Hematopoietic multipotent progenitor cell treated with erythropoietin and hydrocortisone succinate and interleukin-3 and kit ligand, for 4 days (in vitro differentiated cells): Measurements from ENCODE around the gene ELAVL2.

Source experiments
- DNase-seq: peaks from one replicate; pipeline ENCODE4 v3.0.0-alpha.2; 2015

Gene ELAVL2

DNA sequence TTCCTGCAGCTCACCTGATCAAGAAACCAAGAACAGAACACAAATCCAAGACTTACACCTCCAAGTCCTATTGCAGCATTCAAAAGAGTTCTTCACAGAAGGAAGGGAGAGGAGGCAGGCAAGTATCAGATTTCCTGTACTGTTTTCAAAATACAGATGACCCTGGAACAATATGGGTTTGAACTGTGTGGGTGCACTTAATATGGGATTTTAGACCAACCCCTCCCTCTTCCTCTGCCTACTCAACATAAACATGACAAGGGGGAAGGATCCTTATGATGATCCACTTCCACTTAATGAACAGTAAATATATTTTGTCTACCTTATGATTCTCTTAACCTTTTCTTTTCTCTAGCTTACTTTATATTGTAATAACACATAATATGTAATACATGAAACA, 104.6 kb downstream of the ELAVL2 start:
- DNase-seq: no peak

DNA sequence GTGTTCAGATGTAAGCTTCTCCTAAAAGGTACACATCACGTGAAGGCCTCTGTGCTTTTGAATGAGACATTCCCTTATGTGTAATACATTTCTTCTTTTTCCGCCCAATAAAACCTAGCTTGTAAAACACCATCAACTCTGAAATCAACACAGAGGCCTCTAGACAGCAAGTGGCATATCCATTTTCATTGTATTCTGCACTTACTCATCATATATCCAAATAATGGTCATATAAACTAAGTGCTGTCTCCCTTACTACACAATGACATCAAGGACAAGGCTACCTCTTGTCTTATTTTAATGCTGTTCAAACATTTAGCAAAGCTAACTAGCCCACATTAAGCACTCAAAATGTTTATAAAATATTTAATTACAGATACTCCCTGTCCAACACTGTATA, 108.5 kb downstream of the ELAVL2 start:
- no peak for DNase-seq

DNA sequence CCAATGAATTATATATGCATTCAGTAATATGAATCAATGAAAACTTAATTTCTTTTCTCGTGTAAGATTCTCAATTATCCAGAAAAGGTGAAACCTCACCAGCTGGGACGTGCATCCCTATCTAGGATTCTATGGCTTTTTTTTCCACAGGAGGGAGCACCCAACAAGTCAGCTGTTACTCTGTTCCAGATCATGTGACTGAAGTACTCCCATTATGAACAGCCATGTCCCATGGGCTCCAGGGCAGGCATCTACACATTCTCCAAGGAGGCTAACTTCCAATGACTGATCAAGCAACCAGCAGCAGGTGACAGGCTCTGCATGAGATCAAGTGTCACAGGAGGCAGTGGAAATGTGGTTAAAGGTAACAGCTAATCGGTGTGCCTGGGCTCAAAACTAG, 118.8 kb downstream of the ELAVL2 start:
- DNase-seq: no peak

DNA sequence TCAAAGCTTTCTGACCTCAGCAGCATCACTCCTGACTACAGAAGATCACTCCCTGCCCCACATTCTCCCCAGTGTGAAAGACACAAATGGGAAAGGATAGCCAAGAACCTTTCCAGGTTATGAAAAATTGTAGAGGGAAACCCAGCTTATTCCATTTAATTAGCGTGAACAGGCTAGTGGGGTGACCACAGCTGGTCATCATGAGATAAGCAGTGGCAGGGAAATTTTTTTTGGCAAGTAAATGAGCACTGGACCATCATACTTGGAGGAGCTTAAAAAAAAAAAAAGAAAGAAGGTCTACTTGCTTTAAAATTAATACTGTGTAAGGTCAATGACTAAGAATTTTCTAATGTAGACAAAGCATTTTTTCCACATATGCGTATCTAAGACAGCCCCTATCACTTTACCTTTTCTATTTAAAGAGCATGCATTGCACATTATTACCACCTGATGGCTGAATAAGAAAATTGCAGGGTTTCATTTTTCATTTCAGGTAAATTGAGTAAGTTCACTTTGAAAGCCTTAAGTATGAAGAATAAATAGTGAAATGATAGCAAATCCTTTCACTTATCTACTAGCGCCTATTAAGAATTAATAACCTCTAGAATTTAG, 123.6 kb downstream of the ELAVL2 start:
- DNase-seq: peak; percentile 0

DNA sequence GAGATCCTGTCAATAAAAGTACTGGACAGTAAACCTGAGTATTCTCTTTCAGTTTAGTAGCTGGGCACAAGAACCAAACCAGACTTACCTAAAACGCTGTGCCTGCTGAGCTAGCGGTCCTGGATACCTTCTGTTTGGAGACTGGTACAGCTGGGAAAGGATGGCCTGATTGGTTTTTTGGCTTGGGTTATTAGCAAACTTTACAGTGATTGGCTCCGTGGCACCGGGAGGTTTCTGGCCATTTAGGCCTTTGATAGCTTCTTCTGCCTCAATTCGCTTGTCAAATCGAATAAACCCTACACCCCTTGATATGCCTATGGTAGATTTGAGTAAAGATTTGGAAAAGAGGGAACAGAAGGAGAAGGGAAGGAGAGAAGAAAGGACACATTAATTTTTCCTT, 124.7 kb downstream of the ELAVL2 start:
- DNase-seq: no peak

DNA sequence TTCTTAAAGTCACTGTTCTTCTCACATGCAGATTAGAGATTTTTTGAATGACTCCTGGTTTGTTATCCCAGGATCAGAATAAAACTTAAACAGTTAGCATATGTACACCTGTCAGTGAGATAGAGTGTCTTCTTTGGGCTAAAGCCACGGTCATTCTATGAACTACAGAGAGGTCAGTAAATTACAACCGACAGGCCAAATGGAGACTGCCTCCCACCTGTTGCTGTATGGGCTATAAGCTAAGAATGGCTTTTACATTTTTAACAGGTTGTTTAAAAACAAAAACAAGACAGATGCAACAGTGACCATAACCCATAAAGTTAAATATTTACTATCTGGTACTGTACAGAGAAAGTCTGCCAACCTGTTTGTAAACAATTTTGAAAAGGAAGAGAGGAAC, 125.7 kb downstream of the ELAVL2 start:
- no peak for DNase-seq

DNA sequence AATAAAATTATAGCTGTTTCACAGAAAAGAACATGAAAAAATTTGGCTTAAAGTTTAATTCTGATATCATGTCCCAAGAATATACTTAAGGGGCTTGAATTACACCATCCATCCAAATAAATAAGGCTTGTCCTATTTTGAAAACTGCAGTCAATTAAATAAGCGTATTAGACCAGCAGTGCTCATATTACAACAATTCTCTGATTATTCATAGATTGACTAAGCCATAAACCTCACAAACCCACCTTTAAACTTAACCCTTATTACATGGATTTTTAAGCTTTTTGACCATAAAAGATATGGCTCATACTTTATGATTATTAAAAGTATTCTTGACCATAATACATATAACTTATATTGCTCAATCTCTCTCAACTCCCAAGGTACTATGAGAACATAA, 127.9 kb downstream of the ELAVL2 start:
- DNase-seq: no peak

DNA sequence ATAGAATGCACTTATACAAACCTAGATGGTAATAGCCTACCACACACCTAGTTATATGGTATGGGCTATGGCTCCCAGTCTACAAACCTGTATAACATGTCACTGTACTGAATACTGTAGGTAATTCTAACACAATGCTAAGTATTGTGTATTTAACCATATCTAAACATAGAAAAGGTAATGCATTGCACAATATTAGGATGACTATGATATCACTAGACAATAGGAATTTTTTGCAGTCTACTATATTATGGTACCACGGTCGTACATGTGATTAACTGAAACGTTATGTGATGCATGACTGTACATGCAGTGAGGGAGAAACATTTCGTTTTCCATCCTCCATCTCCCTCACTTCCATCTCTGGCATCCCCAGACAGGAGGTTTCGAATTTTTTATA, 130.5 kb downstream of the ELAVL2 start:
- no peak for DNase-seq

DNA sequence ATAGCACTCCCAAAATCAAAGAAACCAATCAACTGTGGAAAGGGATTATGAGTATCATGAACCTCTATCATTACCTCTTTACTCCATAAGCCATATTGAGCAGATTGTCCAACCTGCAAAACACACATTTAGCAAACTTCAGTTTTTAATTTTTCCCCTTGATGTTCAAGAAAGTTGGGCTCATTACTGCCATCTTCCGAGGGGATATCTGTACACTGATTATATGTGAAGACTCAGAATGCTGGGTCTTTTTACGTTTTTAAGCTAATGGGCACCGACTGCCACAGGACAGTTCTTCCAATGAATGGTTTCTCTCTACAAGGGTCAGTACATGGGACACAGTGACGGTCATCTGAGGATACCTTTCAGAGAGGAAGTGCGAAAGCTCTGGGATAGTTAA, 132.7 kb downstream of the ELAVL2 start:
- DNase-seq: no peak

DNA sequence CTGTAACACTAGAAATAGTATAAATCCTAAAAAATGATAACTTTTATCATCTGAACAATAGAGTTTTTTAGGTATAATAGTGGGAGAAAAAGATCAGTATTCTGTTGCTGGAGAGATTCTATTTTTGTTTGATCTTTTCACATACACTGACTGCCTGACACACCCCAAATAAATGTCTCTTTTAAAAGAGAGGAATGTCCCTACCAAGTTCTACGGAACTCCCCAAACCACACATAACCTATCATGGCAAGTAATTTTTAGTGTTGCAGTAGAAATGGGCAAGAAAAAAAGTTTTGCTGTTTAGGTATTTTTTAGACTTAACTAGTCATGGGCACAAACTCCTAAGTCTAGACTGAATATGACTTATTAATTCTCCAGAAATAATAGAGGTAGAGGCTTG, 139.1 kb downstream of the ELAVL2 start:
- DNase-seq: no peak

DNA sequence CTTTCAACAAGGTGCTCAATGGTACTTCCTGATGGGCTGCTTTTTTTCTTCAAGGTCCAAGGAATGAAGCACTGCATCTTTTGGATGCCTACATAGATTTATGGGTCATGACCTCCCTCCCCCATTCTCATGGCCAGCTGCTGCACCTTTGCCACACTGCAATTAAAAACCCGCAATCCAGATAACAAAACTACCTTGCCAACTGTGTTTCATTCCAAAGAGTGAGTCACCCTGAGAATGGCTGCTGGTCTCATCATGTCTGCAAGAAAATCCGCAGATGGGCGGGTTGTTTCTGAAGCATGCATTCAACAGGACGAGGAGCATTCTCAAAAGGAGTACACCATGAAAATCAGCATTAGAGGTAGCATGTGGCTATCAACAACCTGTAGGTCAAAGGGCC, 139.8 kb downstream of the ELAVL2 start:
- DNase-seq: no peak

DNA sequence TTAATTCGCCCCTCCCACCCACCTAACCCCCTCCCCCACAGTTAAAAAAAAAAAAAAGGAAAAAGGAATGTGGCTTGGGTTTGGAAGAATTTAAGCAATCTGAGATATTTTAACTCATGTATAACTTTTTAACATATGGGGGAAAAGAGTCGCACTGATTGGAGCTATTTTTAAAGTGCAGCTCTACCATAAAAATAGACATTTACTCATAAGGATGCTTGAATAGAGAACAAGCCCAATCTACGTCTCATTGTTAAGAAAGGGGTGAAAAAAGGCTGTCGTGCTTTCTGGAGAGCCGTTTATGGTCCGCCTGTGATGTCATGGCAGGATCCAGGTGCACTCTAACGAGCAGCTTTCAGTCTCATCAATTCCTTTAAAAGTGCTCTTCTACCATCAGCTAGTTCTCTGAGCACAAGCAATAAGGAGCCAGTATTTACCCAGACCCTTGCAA, 142.4 kb downstream of the ELAVL2 start:
- DNase-seq: no peak

DNA sequence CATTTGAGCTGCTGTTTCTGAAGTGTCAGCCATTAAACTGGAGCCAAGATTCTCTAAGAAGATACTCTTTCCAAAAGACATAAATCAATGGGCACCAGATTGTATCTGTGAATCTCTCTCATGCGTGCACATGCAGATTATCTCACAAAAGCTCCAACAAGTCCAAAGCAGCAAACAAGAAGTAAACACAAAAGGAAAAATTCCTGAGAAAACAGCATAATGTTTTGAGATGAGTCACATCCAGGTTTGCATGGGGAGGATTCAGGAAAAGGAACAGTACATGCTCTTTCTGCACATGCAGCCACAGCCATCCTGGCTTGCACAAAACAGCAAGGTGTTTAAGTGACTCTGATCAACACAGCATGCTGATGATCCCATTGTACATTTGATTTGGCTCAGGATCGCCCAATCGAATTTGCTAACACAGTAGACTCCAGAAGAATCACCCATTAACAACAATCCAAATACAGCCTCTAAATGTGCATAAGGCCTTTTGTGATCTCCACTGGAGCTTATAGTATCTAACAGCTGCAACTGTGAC, 143.1 kb downstream of the ELAVL2 start:
- DNase-seq: no peak

DNA sequence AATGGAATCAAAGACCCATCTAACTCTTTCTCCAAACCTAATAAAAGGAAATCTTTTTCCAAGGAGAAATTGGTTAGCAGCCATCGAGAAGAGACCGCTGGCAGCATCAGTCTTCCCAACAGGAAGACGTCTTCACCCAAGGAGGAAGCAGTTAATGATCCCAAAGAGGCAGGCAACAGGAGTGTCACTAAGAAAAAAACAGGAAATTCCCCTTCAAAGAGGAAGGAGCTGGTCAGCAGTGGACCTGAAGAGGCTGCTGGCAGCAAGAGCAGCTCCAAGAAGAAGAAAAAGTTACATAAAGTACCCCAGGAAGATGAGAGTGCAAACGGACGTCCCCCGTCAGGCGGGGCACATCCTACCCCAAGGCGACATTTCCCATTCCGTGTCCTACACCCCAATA, 143.7 kb downstream of the ELAVL2 start:
- DNase-seq: no peak

DNA sequence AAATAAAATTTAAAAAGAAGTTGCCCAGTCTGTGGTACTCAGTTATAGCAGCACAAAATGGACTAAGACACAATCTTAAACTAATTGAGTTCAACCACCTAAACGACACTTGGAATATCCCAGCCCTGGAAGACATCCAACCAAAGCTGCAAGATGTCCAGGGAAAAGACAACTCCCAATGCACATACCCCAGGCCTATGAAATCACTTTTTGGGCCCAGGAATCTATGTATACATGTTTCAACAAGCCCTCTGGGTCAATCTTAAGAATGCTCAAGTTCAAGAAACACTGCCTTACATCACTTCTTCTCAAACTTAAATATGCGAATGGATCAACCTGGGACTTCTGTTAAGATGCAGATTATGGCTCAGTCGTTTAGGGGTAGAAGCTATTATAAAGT, 148.6 kb downstream of the ELAVL2 start:
- DNase-seq: no peak

DNA sequence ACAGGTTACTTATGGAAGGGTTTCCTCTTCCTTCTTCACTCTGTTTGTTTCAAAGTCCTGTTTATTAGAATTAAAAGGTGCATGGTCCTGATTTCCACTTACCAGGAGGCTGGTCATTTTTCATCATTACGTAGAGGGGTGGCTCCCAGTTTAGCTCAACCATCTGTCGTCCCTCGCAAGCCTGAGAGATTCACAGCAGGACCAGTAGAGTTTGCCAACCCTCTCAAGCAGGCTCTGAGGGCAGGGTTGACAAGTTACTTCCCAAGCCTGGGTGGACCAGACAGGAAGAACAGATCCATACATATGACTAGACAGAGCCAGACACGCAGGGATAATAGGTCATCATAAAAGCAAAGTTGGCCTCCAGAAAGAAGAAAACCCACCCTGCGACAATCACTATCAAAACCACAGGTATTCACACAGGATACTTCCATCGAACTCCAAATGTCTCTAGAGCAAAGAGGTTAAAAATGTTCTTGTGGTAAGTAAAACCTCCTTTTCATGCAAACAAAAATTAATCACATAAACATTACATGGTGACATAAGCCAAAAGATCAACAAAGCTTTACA, 151.9 kb downstream of the ELAVL2 start:
- no peak for DNase-seq

DNA sequence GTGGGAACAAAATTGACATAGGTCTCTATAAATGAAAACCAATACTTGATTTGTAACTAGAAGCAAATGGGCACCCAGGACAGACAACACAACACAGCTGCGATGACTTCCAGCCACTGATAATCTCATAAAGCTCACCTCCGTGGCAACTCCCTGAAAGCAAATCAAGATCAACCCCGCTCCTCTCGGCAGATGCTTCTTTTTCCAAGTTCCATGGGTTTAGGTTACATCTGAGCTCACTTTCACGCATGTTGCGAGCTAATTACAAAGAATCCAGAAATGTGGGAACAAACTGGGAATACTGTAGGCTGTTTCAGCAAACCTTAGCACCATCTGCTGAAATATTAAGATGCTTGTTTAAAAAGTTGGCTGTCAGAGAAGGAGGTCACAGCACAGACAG, 153.9 kb downstream of the ELAVL2 start:
- DNase-seq: no peak

DNA sequence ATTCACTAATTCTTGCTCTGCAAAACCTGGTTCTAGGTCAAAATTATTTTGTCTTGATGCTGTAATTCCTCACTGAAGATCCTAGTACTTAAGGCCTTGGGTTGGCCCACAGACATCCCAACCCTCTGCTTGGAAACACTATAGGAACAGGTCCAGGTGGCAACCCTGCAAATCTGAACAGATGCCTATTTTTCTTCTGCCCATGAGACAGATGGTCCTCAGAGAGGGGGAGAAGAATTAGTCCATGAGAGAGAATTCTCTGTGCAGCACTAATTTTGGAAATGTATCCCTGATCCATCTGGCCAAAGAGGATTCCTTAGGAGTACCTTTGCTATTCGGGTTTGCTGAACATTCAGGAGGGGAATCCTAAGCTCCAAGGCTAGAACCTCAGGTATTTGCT, 156.3 kb downstream of the ELAVL2 start:
- DNase-seq: no peak

DNA sequence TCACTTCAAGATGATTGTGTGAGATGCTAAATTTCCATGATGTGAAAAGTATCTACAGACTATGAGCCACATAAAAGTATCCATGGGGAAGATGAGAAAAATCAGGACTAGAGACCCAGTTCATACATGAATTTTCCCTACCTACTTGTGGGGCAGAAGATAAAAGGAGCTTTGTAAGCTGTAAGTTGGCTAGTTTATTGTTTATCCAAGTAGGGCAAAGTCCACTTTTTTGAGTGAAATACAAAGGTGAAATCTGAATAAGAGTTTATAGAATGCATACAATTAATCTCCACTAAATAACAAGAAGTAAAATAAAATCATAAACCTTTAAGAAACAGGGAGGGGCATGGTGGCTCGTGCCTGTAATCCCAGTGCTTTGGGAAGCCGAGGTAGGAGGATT, 160.4 kb downstream of the ELAVL2 start:
- no peak for DNase-seq

DNA sequence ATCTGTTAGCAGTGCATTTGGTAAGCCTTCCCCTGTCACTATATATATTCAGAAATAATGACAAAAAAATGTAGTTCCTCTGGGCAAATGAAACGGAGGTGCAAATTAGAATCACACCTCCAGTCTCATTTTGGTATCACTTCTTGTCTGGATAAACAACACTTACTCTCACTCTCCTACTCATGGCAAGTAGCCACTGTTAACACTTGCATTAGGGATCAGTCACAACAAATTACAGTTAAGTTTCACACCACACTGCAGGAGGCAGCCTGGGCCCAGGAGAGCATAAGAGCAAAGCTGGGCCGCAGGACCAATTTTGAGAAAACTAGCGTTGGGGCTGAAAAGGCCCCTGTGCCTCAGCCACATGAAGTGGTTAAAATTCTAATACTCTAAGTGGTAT, 161.0 kb downstream of the ELAVL2 start:
- no peak for DNase-seq

DNA sequence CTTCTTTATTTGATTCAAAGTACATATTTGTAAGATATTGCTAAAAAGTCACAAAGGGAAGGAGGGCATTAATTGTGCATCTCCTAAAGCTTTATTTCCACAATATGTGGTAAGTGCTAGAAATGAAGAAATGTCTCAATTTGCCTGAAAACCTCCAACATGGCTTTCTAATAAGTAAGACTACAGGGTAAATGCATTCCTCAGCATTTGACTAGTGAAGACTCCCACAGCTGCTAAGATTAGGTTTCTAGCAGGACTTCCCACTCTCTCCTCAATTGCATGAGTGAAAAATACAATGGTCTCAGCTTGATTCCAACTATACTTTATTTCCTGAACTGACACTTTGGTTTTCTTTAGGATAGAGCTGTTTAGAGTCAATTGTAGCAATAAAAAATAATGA, 162.1 kb downstream of the ELAVL2 start:
- DNase-seq: no peak

DNA sequence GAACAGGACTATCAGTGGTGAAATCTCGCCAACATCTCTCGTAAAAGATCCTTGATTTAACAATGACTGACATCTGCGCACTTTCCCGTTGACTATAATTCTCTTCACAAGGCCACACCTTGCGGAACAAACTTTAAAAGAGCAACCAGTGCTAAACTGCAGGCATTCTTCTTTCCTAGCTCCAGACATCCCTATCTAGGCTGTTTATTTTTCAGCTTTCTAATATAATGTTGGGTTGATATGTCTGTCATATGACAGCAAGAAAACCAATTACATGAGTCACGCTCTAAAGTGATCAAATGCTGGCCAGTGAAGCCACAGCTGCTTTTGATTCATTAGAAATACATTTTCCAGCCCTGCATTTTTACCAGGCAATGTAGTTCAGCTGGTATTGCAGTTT, 162.5 kb downstream of the ELAVL2 start:
- no peak for DNase-seq

DNA sequence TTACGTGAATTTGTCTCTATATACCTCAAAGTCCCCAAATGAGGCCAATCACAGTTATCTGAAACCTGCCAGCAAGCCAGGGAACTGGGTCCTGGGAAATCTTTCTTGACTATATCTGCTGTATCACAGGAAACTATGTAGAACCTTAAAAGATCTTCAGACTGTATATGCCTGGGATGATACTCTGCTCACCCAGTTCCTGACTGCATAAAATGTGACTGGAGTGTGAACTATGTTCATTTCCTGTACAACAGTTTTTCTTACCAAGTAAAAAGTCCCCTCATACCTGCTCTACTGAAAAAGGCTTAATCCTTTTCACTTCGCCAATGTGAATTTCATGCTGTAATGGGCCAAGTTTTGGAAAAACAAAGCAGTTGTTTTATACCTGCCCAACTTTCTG, 162.9 kb downstream of the ELAVL2 start:
- DNase-seq: no peak

DNA sequence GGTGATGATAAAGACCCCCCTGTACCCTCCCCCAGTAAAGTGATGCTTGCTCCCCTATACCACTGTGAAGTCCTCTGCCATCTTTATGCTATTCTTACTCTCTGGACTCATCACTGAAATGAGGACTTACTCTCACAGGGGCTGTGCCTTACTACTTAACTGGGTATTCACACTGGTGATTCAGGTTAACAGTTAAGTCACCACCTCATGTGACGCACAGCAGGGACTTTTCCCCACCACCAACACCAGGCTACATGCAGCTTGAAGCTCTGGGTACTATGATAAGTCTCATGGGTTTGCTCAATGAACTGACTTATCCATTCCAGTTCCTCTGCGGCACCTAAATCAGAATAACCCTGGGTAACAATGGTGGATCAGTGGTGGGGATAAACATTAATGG, 163.7 kb downstream of the ELAVL2 start:
- no peak for DNase-seq

DNA sequence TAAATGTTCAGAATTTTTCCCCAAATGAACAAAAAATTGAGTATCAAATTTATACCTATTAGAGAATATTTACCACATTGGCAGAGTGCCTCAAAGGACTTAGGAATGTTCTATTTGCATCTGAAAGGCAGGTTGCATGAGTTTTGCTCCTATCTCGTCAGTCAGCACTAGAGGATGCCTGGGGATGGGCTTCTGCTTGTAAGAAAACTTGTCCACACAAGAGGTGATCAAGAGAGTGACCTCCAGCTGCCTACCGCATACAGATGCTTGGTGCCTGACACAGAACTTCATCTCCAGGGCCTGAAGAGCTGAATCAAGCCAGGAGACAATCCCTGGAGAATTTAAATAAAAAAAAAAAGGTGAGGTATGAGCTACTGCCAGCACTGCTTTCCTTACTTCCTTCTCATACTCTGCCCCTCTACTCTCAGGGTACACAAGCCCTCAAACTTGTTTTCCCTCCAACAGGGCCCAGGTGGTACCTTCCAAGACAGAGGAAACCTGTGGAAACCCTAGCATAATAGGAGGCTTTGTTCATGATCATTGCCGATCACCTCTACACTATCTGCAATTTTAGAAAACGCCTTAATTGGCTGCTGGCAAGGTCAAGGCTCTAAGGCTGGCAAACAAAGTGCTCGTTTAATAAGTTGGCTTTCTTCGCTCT, 166.6 kb downstream of the ELAVL2 start:
- no peak for DNase-seq
